ENCODE data around the gene LRIG1. TPM values are rescaled to one million over a fixed set of nuclear protein-coding genes. Genes with fewer than 3 reads are reported as not detected.

LRIG1 gene
- total RNA-seq, 2 experiments from 2014 or later = 19.1 to 22.7 TPM

DNA sequence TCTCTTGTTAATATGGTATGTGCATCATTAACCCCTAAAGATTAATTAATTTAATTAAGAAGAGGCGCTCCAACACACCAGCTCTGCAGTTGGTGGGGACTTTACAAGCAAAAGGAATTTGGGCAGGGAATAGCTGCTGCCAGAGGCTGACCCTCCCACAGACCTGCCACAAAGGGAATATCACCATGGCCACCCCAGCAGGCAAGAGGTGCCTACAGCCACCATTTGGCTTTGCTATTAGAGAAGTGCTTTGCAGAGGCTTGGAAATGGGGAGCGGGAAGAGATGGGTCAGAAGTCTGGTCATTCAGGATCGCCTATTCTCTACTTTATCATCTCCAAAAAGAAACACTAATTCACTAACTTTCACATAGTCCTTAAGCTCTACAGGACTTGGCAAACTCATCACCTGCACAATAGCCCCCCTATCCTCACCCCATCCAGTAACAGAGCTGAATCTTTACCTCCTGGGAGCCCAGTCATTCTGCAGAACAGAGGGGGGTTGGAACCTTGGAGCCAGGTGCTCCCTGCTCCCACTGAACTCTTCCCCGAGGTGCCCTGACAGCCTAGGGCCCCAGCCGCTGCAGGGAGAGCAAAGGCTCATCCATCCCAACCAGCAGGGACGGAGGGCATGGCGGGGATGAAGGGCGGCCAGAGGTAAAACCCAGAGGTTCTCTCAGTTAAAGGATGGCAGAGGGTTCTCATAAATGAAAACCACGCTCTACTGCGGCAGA is 29.7 kb downstream of the LRIG1 start:
- intact Hi-C loops (cut with DNase I, micrococcal nuclease) = loop anchor here in 1 of 2 experiments (1.0 to 10.0 kb wide), 3 partner anchors 232 to 1184 kb away; partner anchors contain the start of gene SUCLG2
- ChIA-PET POLR2A (no interaction called here), CTCF (interaction anchor here (1.1 to 3.4 kb wide), 4 partner anchors 20 to 168 kb away, joined by 3 to 21 read pairs (median 4); no protein-coding TSS in a partner anchor)
- H3K4me1 Mint-ChIP-seq = peaks cover 72% of the 10 kb centered on the region
- H3K27ac Mint-ChIP-seq = peak overlapping the region; percentile 92
- H3K36me3 Mint-ChIP-seq (ENCODE audit: low read depth) = peaks cover 10% of the 10 kb centered on the region
- no peak for ATAC-seq
- H3K9me3 Mint-ChIP-seq (ENCODE audit: low read depth) = no peaks in the 10 kb centered on the region
- DNase-seq = no peak
- H3K27me3 Mint-ChIP-seq = peaks cover 2% of the 10 kb centered on the region
- H3K4me3 Mint-ChIP-seq = no peak overlapping the region

DNA sequence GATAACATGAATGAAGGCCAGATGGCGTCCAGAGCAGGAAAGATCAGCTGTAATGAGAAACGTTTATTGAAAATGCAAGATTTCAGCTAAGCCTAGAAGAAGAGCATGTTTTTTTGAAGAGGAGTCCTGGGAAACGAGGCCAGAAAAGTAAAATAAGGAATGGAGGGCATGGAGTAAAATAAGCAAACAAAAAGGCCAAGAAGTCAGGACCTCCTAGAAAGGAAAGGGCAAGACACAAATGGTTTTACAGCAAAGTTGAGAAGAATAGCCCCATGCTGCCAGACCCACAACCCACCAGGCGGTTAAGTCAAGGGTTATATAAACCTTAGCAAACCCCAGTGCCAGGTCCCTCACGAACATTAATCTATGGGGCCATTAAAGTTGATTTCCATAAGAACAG is 30.5 kb downstream of the LRIG1 start:
- peaks cover 2% of the 10 kb centered on the region for H3K27me3 Mint-ChIP-seq
- no peaks in the 10 kb centered on the region for H3K9me3 Mint-ChIP-seq (ENCODE audit: low read depth)
- DNase-seq = no peak
- POLR2A ChIA-PET = no interaction called here
- peaks cover 10% of the 10 kb centered on the region for H3K36me3 Mint-ChIP-seq (ENCODE audit: low read depth)
- peak overlapping the region; percentile 86 for H3K27ac Mint-ChIP-seq
- peaks cover 76% of the 10 kb centered on the region for H3K4me1 Mint-ChIP-seq
- CTCF ChIA-PET = interaction anchor here (0.5 to 3.4 kb wide), 4 partner anchors 9 to 27 kb away, joined by 4 to 21 read pairs (median 6); no protein-coding TSS in a partner anchor
- intact Hi-C loops (cut with DNase I, micrococcal nuclease) = loop anchor here in 1 of 2 experiments (1.0 to 10.0 kb wide), 3 partner anchors 231 to 1185 kb away; partner anchors contain the start of gene SUCLG2
- H3K4me3 Mint-ChIP-seq = no peak overlapping the region
- no peak for ATAC-seq

DNA sequence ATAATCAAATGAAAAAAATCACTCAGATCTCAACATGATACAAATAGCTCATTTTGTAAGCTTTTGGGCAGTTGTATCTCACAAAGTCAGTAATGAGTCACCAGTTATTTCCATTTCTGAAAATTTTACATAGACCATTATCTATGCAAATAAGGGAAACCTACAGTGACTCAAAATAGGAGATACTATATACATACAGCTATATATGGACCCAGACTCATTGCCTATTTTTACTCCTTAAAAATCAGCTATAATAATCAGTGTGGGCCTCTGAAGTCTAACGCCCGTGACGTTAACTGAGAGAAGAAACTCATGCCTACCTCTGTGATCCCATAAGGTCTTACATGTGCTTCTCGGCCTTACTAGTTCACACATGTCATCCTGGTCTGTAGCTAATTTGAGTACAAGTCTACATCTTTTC is 31.6 kb downstream of the LRIG1 start:
- peak; percentile 42 for DNase-seq
- peak overlapping the region; percentile 86 for H3K27ac Mint-ChIP-seq
- ATAC-seq = peak; percentile 50
- intact Hi-C loops (cut with DNase I, micrococcal nuclease) = no loop called here
- ChIA-PET CTCF (interaction anchor here (0.8 to 3.4 kb wide), 9 partner anchors 9 to 167 kb away, joined by 3 to 21 read pairs (median 4); no protein-coding TSS in a partner anchor), POLR2A (interaction anchor here (0.6 to 1.7 kb wide), 8 partner anchors 10 to 233 kb away, joined by 3 to 8 read pairs (median 4); no protein-coding TSS in a partner anchor)
- H3K4me3 Mint-ChIP-seq = peak overlapping the region; percentile 51
- H3K36me3 Mint-ChIP-seq (ENCODE audit: low read depth) = peaks cover 10% of the 10 kb centered on the region
- no peaks in the 10 kb centered on the region for H3K9me3 Mint-ChIP-seq (ENCODE audit: low read depth)
- H3K4me1 Mint-ChIP-seq = peaks cover 77% of the 10 kb centered on the region
- H3K27me3 Mint-ChIP-seq = peaks cover 2% of the 10 kb centered on the region

GRCh38 chr3:66467996-66468735 is 32.7 kb downstream of the LRIG1 start:
- POLR2A ChIA-PET = interaction anchor here (0.7 to 1.7 kb wide), 2 partner anchors 11 to 23 kb away, joined by 3 to 5 read pairs; no protein-coding TSS in a partner anchor
- intact Hi-C loops (cut with DNase I, micrococcal nuclease) = no loop called here
- peaks cover 2% of the 10 kb centered on the region for H3K27me3 Mint-ChIP-seq
- H3K9me3 Mint-ChIP-seq (ENCODE audit: low read depth) = no peaks in the 10 kb centered on the region
- peaks cover 10% of the 10 kb centered on the region for H3K36me3 Mint-ChIP-seq (ENCODE audit: low read depth)
- H3K27ac Mint-ChIP-seq = peak overlapping the region; percentile 86
- H3K4me3 Mint-ChIP-seq = peak overlapping the region; percentile 51
- DNase-seq = no peak
- ATAC-seq = no peak
- CTCF ChIA-PET = interaction anchor here (0.6 to 3.4 kb wide), 13 partner anchors 8 to 214 kb away, joined by 3 to 21 read pairs (median 4); no protein-coding TSS in a partner anchor
- H3K4me1 Mint-ChIP-seq = peaks cover 75% of the 10 kb centered on the region

GRCh38 chr3:66466606-66467270 is 34.1 kb downstream of the LRIG1 start:
- Mint-ChIP-seq H3K4me3 (no peak overlapping the region), H3K27ac (no peak overlapping the region), H3K27me3 (peaks cover 2% of the 10 kb centered on the region), H3K4me1 (peaks cover 68% of the 10 kb centered on the region), H3K9me3 (ENCODE audit: low read depth) (no peaks in the 10 kb centered on the region), H3K36me3 (ENCODE audit: low read depth) (peaks cover 14% of the 10 kb centered on the region)
- no peak for DNase-seq
- ATAC-seq = no peak
- CTCF ChIA-PET = interaction anchor here (0.6 to 2.3 kb wide), 4 partner anchors 17 to 59 kb away, joined by 3 to 9 read pairs (median 3); no protein-coding TSS in a partner anchor
- POLR2A ChIA-PET = no interaction called here
- intact Hi-C loops (cut with DNase I, micrococcal nuclease) = no loop called here

DNA sequence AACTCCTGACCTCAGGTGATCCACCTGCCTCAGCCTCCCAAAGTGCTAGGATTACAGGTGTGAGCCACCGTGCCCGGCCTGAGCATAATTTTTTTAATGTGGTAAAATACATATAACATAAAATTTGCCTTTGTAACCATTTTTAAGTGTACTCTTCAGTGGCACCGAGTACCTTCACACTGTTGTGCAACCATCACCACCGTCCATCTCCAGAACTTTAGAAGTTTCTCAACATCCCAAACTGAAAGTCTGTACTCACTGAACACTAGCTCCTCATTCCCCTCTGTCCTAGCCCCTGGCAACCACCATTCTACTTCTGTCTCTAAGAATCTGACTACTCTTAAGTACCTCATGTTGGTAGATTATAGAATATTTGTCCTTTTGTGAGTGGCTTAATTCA is 35.2 kb downstream of the LRIG1 start:
- intact Hi-C loops (cut with DNase I, micrococcal nuclease) = no loop called here
- Mint-ChIP-seq H3K36me3 (ENCODE audit: low read depth) (peaks cover 16% of the 10 kb centered on the region), H3K4me1 (peaks cover 61% of the 10 kb centered on the region), H3K27me3 (peaks cover 2% of the 10 kb centered on the region), H3K9me3 (ENCODE audit: low read depth) (no peaks in the 10 kb centered on the region), H3K27ac (no peak overlapping the region), H3K4me3 (no peak overlapping the region)
- ChIA-PET POLR2A (no interaction called here), CTCF (no interaction called here)
- no peak for ATAC-seq
- no peak for DNase-seq

DNA sequence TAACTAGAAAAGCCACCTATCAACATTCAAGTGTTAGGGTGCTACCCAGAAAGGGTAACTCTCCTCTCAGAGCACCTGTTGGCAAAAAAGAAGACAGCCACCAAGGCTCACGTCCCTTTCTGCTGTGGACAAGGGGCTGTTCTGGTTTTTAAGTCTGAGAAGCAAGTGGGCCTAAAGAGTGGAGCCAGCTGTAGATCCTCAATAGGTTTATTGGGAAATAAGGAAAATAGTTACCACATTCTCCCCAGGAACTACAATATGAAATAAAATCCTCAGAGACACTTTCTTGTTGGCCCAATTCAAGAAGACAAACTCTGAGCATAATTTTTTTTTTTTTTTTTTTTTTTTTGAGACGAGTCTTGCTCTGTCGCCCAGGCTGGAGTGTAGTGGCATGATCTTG is 35.8 kb downstream of the LRIG1 start:
- CTCF ChIA-PET = no interaction called here
- no peak for DNase-seq
- peaks cover 61% of the 10 kb centered on the region for H3K4me1 Mint-ChIP-seq
- H3K4me3 Mint-ChIP-seq = no peak overlapping the region
- peaks cover 2% of the 10 kb centered on the region for H3K27me3 Mint-ChIP-seq
- intact Hi-C loops (cut with DNase I, micrococcal nuclease) = no loop called here
- H3K27ac Mint-ChIP-seq = no peak overlapping the region
- POLR2A ChIA-PET = no interaction called here
- no peak for ATAC-seq
- H3K9me3 Mint-ChIP-seq (ENCODE audit: low read depth) = no peaks in the 10 kb centered on the region
- peaks cover 17% of the 10 kb centered on the region for H3K36me3 Mint-ChIP-seq (ENCODE audit: low read depth)

DNA sequence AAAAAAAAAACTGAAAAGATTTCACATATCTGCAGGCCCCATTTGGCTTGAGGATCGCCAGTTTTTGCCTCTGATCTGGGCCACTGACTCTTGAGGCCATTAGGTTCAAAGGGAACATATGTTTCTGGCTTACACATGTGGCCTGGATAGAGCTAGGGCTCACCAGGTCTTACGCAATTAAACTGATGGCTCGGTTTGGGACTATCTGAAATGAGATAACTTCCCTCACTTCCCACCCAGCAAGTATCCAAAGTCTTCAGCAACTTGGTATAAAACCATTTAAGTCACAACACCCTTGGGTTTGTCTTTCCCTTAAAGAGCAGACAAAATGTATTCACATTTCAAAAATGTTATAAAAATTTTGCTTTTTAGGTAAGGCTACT is 36.3 kb downstream of the LRIG1 start:
- no peak for ATAC-seq
- H3K27me3 Mint-ChIP-seq = peaks cover 2% of the 10 kb centered on the region
- DNase-seq = no peak
- H3K9me3 Mint-ChIP-seq (ENCODE audit: low read depth) = no peaks in the 10 kb centered on the region
- no peak overlapping the region for H3K27ac Mint-ChIP-seq
- ChIA-PET POLR2A (no interaction called here), CTCF (no interaction called here)
- H3K4me1 Mint-ChIP-seq = peaks cover 58% of the 10 kb centered on the region
- no peak overlapping the region for H3K4me3 Mint-ChIP-seq
- peaks cover 18% of the 10 kb centered on the region for H3K36me3 Mint-ChIP-seq (ENCODE audit: low read depth)
- intact Hi-C loops (cut with DNase I, micrococcal nuclease) = no loop called here

- intact Hi-C loops (cut with DNase I, micrococcal nuclease) = no loop called here
- Mint-ChIP-seq H3K27me3 (peaks cover 2% of the 10 kb centered on the region), H3K9me3 (ENCODE audit: low read depth) (no peaks in the 10 kb centered on the region), H3K4me1 (peaks cover 52% of the 10 kb centered on the region), H3K27ac (peak overlapping the region; percentile 57), H3K36me3 (ENCODE audit: low read depth) (peaks cover 16% of the 10 kb centered on the region), H3K4me3 (no peak overlapping the region)
- ATAC-seq (no peak), DNase-seq (no peak)
- CTCF ChIA-PET = interaction anchor here (0.8 to 1.1 kb wide), 4 partner anchors 17 to 109 kb away, joined by 3 read pairs; no protein-coding TSS in a partner anchor
- POLR2A ChIA-PET = interaction anchor here (0.5 kb wide), 1 partner anchor 8 kb away, joined by 3 read pairs; no protein-coding TSS in a partner anchor
These were observed 36.9 kb downstream of the LRIG1 start for GRCh38 chr3:66463730-66464511.

GRCh38 chr3:66463054-66463631 is 37.7 kb downstream of the LRIG1 start:
- Mint-ChIP-seq H3K4me1 (peaks cover 44% of the 10 kb centered on the region), H3K36me3 (ENCODE audit: low read depth) (peaks cover 15% of the 10 kb centered on the region), H3K9me3 (ENCODE audit: low read depth) (no peaks in the 10 kb centered on the region), H3K27ac (peak overlapping the region; percentile 57), H3K27me3 (peaks cover 2% of the 10 kb centered on the region), H3K4me3 (no peak overlapping the region)
- CTCF ChIA-PET = interaction anchor here (0.8 to 1.1 kb wide), 4 partner anchors 18 to 109 kb away, joined by 3 read pairs; no protein-coding TSS in a partner anchor
- DNase-seq (no peak), ATAC-seq (peak; percentile 49)
- intact Hi-C loops (cut with DNase I, micrococcal nuclease) = no loop called here
- POLR2A ChIA-PET = interaction anchor here (0.5 kb wide), 1 partner anchor 9 kb away, joined by 3 read pairs; no protein-coding TSS in a partner anchor

Measured in activated CD4-positive, alpha-beta T cell treated with anti-CD3 and anti-CD28 coated beads for 36 hours (primary cell).